H1 (cell line): ENCODE measurements around the gene SBF1. TPM values are rescaled to one million over a fixed set of nuclear protein-coding genes. Genes with fewer than 3 reads are reported as not detected.

Source experiments
- CTCF ChIA-PET: fragments of 300-600 bp; sonication (Branson Sonifier 250); formaldehyde crosslinking; loops from one replicate; lab custom pipeline; 2021; ENCODE audit not compliant: partially characterized antibody; lab: Charles Lee
- POLR2A ChIA-PET: fragments of 300-600 bp; sonication (Branson Sonifier 250); formaldehyde crosslinking; loops from one replicate; lab custom pipeline; 2021; ENCODE audit warnings: inconsistent platforms; ENCODE audit not compliant: partially characterized antibody; lab: Charles Lee
- DNase-seq, 2 experiments: peaks; one replicate each; pipeline versions ENCODE4 v3.0.0 to v3.0.0-alpha.2; 2010 to 2022; ENCODE audit warnings: low spot score in 2 of 2, low read depth in 1 of 2, mixed read lengths in 1 of 2
- FAIRE-seq: peaks from 2 replicates; lab custom pipeline; 2011; peaks lifted over from hg19 to GRCh38; lab: Jason Lieb, UNC
- H2AFZ ChIP-seq: 2 replicates; pipeline ENCODE4 v1.8.1; 2012; ENCODE audit warnings: low read length, inconsistent platforms
- H2AK5ac ChIP-seq: 2 replicates; pipeline ENCODE4 v1.6.1; 2013; ENCODE audit warnings: low read depth, low read length
- H2BK120ac ChIP-seq: replicated peaks from 2 replicates; pipeline ENCODE3; 2013; ENCODE audit warnings: low read depth, low read length, inconsistent platforms
- H2BK12ac ChIP-seq: 2 replicates; pipeline ENCODE4 v1.6.1; 2013; ENCODE audit warnings: low read depth, low read length
- H2BK15ac ChIP-seq: 2 replicates; pipeline ENCODE4 v1.6.1; 2013; ENCODE audit warnings: low read length
- H2BK20ac ChIP-seq: 2 replicates; pipeline ENCODE4 v1.6.1; 2013; ENCODE audit warnings: low read length
- H2BK5ac ChIP-seq: 2 replicates; pipeline ENCODE4 v1.6.1; 2013; ENCODE audit warnings: low read depth, low read length
- H3K14ac ChIP-seq: 2 replicates; pipeline ENCODE4 v1.6.1; 2013; ENCODE audit warnings: inconsistent platforms; ENCODE audit not compliant: insufficient read length
- H3K18ac ChIP-seq: 2 replicates; pipeline ENCODE4 v1.6.1; 2013; ENCODE audit warnings: low read length; ENCODE audit errors: extremely low read depth
- H3K23ac ChIP-seq: 2 replicates; pipeline ENCODE4 v1.6.1; 2013; ENCODE audit warnings: inconsistent platforms; ENCODE audit not compliant: insufficient read length
- H3K23me2 ChIP-seq: 2 replicates; pipeline ENCODE4 v1.6.1; 2013; ENCODE audit warnings: low read depth, low read length
- H3K27ac ChIP-seq: 2 replicates; pipeline ENCODE4 v1.6.1; 2011; ENCODE audit warnings: low read depth, low read length, inconsistent platforms
- H3K27me3 ChIP-seq, 4 experiments: replicated peaks in 1 of 4; 1 replicate in 1 of 4; 2 replicates in 3 of 4; pipeline versions ENCODE4 v1.6.1 to v1.8.1; 2011 to 2013; ENCODE audit warnings: low read length in 3 of 4, mild to moderate bottlenecking in 3 of 4, inconsistent platforms in 2 of 4, mixed read lengths in 2 of 4, moderate library complexity in 1 of 4; ENCODE audit not compliant: control insufficient read depth in 3 of 4, insufficient read depth in 3 of 4; ENCODE audit errors: extremely low read depth in 1 of 4
- H3K36me3 ChIP-seq, 4 experiments: 2 replicates each; pipeline versions ENCODE4 v1.6.1 to v1.8.1; 2011 to 2013; ENCODE audit warnings: mild to moderate bottlenecking in 4 of 4, low read length in 3 of 4, moderate library complexity in 2 of 4, control low read depth in 1 of 4, inconsistent platforms in 1 of 4; ENCODE audit not compliant: insufficient read depth in 4 of 4, control insufficient read depth in 2 of 4
- H3K4ac ChIP-seq: replicated peaks from 2 replicates; pipeline ENCODE3; 2013; ENCODE audit warnings: low read length, low read depth, mixed read lengths, inconsistent platforms; ENCODE audit not compliant: insufficient read length
- H3K4me1 ChIP-seq, 4 experiments: replicated peaks in 1 of 4; 1 replicate in 1 of 4; 2 replicates in 3 of 4; pipeline versions ENCODE4 v1.6.1 to v1.8.1; 2011 to 2013; ENCODE audit warnings: low read length in 3 of 4, inconsistent platforms in 2 of 4, mixed read lengths in 1 of 4; ENCODE audit not compliant: insufficient read depth in 4 of 4, control insufficient read depth in 3 of 4
- H3K4me2 ChIP-seq, 2 experiments: 2 replicates each; pipeline versions ENCODE4 v1.6.1 to v1.8.1; 2011 to 2013; ENCODE audit warnings: low read depth in 2 of 2, low read length in 2 of 2, control low read depth in 1 of 2, inconsistent platforms in 1 of 2, mild to moderate bottlenecking in 1 of 2; ENCODE audit not compliant: insufficient read depth in 1 of 2
- H3K4me3 ChIP-seq, 4 experiments: fragments of 200-600, 300-600 bp in 1 of 4; sonication (generic), shearing (Covaris generic), sonication (Bioruptor Twin) in 1 of 4; 2 replicates each; pipeline versions ENCODE4 v1.5.1 to v1.8.1; 2011 to 2016; ENCODE audit warnings: low read length in 4 of 4, low read depth in 3 of 4, control low read depth in 2 of 4, inconsistent platforms in 2 of 4, mild to moderate bottlenecking in 2 of 4, mixed read lengths in 1 of 4, moderate library complexity in 1 of 4; ENCODE audit not compliant: insufficient read depth in 2 of 4; ENCODE audit errors: extremely low read depth in 1 of 4
- H3K56ac ChIP-seq: replicated peaks from 2 replicates; pipeline ENCODE3; 2013; ENCODE audit warnings: low read depth, mild to moderate bottlenecking, mixed read lengths, low read length, inconsistent platforms; ENCODE audit not compliant: insufficient read length
- H3K79me1 ChIP-seq: 2 replicates; pipeline ENCODE4 v1.6.1; 2013; ENCODE audit warnings: low read depth, low read length, control low read depth
- H3K79me2 ChIP-seq, 2 experiments: 2 replicates each; pipeline versions ENCODE4 v1.6.1 to v1.8.1; 2012 to 2013; ENCODE audit warnings: low read length in 2 of 2, mild to moderate bottlenecking in 2 of 2, inconsistent platforms in 1 of 2; ENCODE audit not compliant: insufficient read depth in 2 of 2, control insufficient read depth in 1 of 2
- H3K9ac ChIP-seq, 4 experiments: replicated peaks in 1 of 4; 1 replicate in 1 of 4; 2 replicates in 3 of 4; pipeline versions ENCODE4 v1.6.1 to v1.8.1; 2011 to 2013; ENCODE audit warnings: low read depth in 3 of 4, low read length in 3 of 4, control low read depth in 2 of 4, mild to moderate bottlenecking in 2 of 4, moderate library complexity in 2 of 4, inconsistent platforms in 1 of 4; ENCODE audit errors: extremely low read depth in 1 of 4
- H3K9me3 ChIP-seq, 2 experiments: 2 replicates each; pipeline versions ENCODE4 v1.6.1 to v1.8.1; 2012 to 2013; ENCODE audit warnings: mild to moderate bottlenecking in 2 of 2, moderate library complexity in 2 of 2, control low read depth in 1 of 2, inconsistent platforms in 1 of 2, low read depth in 1 of 2, low read length in 1 of 2, mixed read lengths in 1 of 2; ENCODE audit not compliant: insufficient read depth in 2 of 2
- H4K20me1 ChIP-seq, 2 experiments: replicated peaks in 1 of 2; 2 replicates each; pipeline versions ENCODE3 to v1.8.1; 2011 to 2013; ENCODE audit warnings: inconsistent platforms in 2 of 2, low read length in 2 of 2, mild to moderate bottlenecking in 1 of 2; ENCODE audit not compliant: insufficient read depth in 2 of 2, control insufficient read depth in 1 of 2
- H4K5ac ChIP-seq: 2 replicates; pipeline ENCODE4 v1.6.1; 2013; ENCODE audit warnings: low read length, low read depth, mixed read lengths, inconsistent platforms; ENCODE audit not compliant: insufficient read length
- H4K8ac ChIP-seq: 2 replicates; pipeline ENCODE4 v1.8.0; 2013; ENCODE audit warnings: mild to moderate bottlenecking, moderate library complexity, low read length, inconsistent platforms; ENCODE audit not compliant: insufficient read depth; ENCODE audit errors: extremely low read depth
- H4K91ac ChIP-seq: replicated peaks from 2 replicates; pipeline ENCODE3; 2013; ENCODE audit warnings: low read length, mixed read lengths, inconsistent platforms; ENCODE audit not compliant: insufficient read length
- CHD1 ChIP-seq: IDR thresholded peaks from 2 replicates; pipeline ENCODE4 v1.6.1; 2012; ENCODE audit warnings: low read depth, low read length, improper control_type of control experiment
- CHD2 ChIP-seq: IDR thresholded peaks from 2 replicates; pipeline ENCODE4 v1.6.1; 2012; ENCODE audit warnings: low read length, improper control_type of control experiment
- GABPA ChIP-seq: IDR thresholded peaks from 2 replicates; pipeline ENCODE4 v1.6.1; 2011; ENCODE audit warnings: mild to moderate bottlenecking, low read length, moderate library complexity, borderline replicate concordance; ENCODE audit not compliant: insufficient read depth
- GTF2F1 ChIP-seq: IDR thresholded peaks from 2 replicates; pipeline ENCODE4 v1.6.1; 2012; ENCODE audit warnings: low read depth, low read length, improper control_type of control experiment, borderline replicate concordance
- HDAC6 ChIP-seq: IDR thresholded peaks from one replicate; pipeline ENCODE4 v1.7.1; 2012; ENCODE audit warnings: low read depth, mild to moderate bottlenecking, inconsistent platforms, low read length, moderate library complexity
- NANOG ChIP-seq: IDR thresholded peaks from 2 replicates; pipeline ENCODE4 v1.6.1; 2011; ENCODE audit warnings: low read length, low read depth, mild to moderate bottlenecking, inconsistent platforms; ENCODE audit not compliant: insufficient read depth, poor library complexity, severe bottlenecking
- RBBP5 ChIP-seq: IDR thresholded peaks from 2 replicates; pipeline ENCODE4 v1.7.1; 2012; ENCODE audit warnings: low read depth, mild to moderate bottlenecking, inconsistent platforms, low read length, moderate library complexity, borderline replicate concordance
- SAP30 ChIP-seq: fragments of 300-600 bp; sonication (generic); IDR thresholded peaks from 2 replicates; pipeline ENCODE4 v1.7.1; 2012; ENCODE audit warnings: low read length, moderate library complexity, mild to moderate bottlenecking, inconsistent platforms; ENCODE audit not compliant: insufficient read depth, insufficient replicate concordance
- SP1 ChIP-seq: IDR thresholded peaks from 2 replicates; pipeline ENCODE4 v1.6.1; 2011; ENCODE audit warnings: low read depth, low read length
- TAF7 ChIP-seq: optimal IDR thresholded peaks from 2 replicates; pipeline ENCODE3; 2011; ENCODE audit warnings: low read depth, mild to moderate bottlenecking, inconsistent platforms, low read length, moderate library complexity, borderline replicate concordance
- YY1 ChIP-seq: IDR thresholded peaks from 2 replicates; pipeline ENCODE4 v1.6.1; 2011; ENCODE audit warnings: low read depth, mild to moderate bottlenecking, low read length
- WGBS, 2 experiments: shearing (Covaris generic) in 1 of 2; methylation state at CpG; one replicate each; pipeline versions ENCODE4 v1.1.6 to v1.1.7; 2013 to 2015; ENCODE audit warnings: low lambda C conversion rate in 2 of 2, mixed read lengths in 2 of 2, inconsistent platforms in 1 of 2, low coverage in 1 of 2, missing lambda C conversion rate in 1 of 2; ENCODE audit not compliant: insufficient replicate concordance in 2 of 2, insufficient coverage in 1 of 2, insufficient read length in 1 of 2; ENCODE audit errors: extremely low coverage in 1 of 2, missing lambda C conversion rate in 1 of 2; 5-methylcytosine and 5-hydroxymethylcytosine counted together
- polyA plus RNA-seq, 7 experiments: library from polyadenylated mRNA; depleted of rRNA in 3 of 7; stranded (reverse) in 5 of 7; unstranded in 2 of 7; fragments of >200 nt in 5 of 7; fragments of 200-250 nt in 2 of 7; gene quantifications; 1 replicate in 5 of 7; 2 replicates in 1 of 7; 4 replicates in 1 of 7; pipeline versions ENCODE4 v1.2.1 to v1.2.3, GENCODE V29; 2011 to 2013; ENCODE audit warnings: missing spikeins in 2 of 7, mixed read lengths in 2 of 7
- total RNA-seq: library from RNA; stranded (reverse); fragmentation: NEBNext Ultra II Directional; extraction: Animal tissue kit (Norgen Biotek cat#: 25700); gene quantifications from 2 replicates; pipeline ENCODE4 v1.2.1, GENCODE V29; 2021

The SBF1 gene
- total and polyA plus RNA-seq, 2 of the 8 experiments (the other 6 are each of a cell fraction or from before 2014, with no cell fraction given): 29.1 to 71.5 TPM

DNA sequence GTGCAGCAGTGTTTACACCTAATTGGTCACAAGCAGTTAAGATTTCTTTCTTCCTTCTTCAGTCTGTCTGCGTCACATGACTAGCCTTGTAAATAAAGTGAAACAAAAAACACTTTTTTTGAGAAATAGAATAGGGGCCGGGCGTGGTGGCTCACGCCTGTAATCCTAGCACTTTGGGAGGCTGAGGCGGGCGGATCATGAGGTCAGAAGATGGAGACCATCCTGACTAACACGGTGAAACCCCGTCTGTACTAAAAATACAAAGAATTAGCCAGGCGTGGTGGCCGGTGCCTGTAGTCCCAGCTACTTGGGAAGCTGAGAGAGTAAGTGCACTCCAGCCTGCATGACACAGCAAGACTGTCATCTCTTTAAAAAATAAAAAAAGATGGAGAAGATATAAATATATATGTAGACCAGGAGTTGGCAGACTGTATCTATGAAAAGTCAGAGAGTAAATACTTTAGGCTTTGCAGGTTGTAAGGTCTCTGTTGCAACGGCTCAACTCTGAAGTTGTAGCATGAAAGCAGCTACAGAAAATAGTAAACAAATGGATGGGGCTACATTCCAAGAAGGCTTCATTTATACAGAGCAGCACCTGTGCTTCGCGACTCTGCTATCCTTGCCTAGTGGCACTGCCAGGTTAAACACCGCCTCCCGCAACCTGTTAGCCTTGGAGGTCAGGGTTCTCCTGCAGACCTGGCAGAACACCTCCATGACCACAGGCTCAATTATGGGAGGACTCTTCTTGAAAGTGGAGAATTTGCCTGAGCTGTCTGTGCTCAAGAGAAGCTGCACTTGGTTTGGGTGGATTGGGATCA is 75.8 kb downstream of the SBF1 start:
- no peak overlapping the region for H4K5ac ChIP-seq
- no peak overlapping the region for H3K4me3 ChIP-seq
- TF ChIP-seq GTF2F1 (no peak), RBBP5 (no peak), SP1 (no peak), NANOG (no peak), SAP30 (no peak), CHD1 (no peak), GABPA (no peak), CHD2 (no peak), HDAC6 (no peak), TAF7 (no peak), YY1 (no peak)
- H2AFZ ChIP-seq: no peak overlapping the region
- H3K79me2 ChIP-seq: no peaks in the 10 kb centered on the region
- DNase-seq (no peak), FAIRE-seq (no peak)
- H3K14ac ChIP-seq: no peak overlapping the region
- WGBS, 2 experiments: 89% methylated on average over 15 of the region's 15 CpGs; no CpG with 5 or more reads in 1 of the 2 experiments
- H3K79me1 ChIP-seq: peaks cover 2% of the 10 kb centered on the region; the same call in 1 of the 2 replicates
- no peak overlapping the region for H4K91ac ChIP-seq
- no peaks in the 10 kb centered on the region for H3K9me3 ChIP-seq
- no peak overlapping the region for H2BK5ac ChIP-seq
- ChIA-PET CTCF (interaction anchor here (0.8 to 2.3 kb wide), 17 partner anchors 9 to 176 kb away, joined by 3 to 10 read pairs (median 4); partner anchors contain the start of gene HDAC10), POLR2A (no interaction called here)
- H3K36me3 ChIP-seq: peaks cover 0 to 4% (median 3%) of the 10 kb centered on the region in 4 experiments; a peak in 5 of 8 replicates
- no peak overlapping the region for H2BK15ac ChIP-seq
- H3K27ac ChIP-seq: no peak overlapping the region
- no peak overlapping the region for H3K56ac ChIP-seq
- H4K8ac ChIP-seq: no peak overlapping the region
- no peak overlapping the region for H3K23ac ChIP-seq
- H3K4me1 ChIP-seq: peaks cover 0 to 13% (median 3%) of the 10 kb centered on the region in 4 experiments; a peak in 5 of 7 replicates
- H3K23me2 ChIP-seq: no peaks in the 10 kb centered on the region
- H3K27me3 ChIP-seq: no peaks in the 10 kb centered on the region
- no peak overlapping the region for H3K18ac ChIP-seq
- no peak overlapping the region for H3K4ac ChIP-seq
- H2AK5ac ChIP-seq: no peak overlapping the region
- H2BK120ac ChIP-seq: no peak overlapping the region
- H2BK20ac ChIP-seq: no peak overlapping the region
- peaks cover 0 to 5% of the 10 kb centered on the region in 2 experiments for H4K20me1 ChIP-seq
- no peak overlapping the region; a peak in 2 of 7 replicates for H3K9ac ChIP-seq
- no peak overlapping the region for H3K4me2 ChIP-seq
- no peak overlapping the region for H2BK12ac ChIP-seq
